Prostate gland (tissue), 2 donors: Measurements from ENCODE around the gene DDX47.
"Not testable (repeated sequence)": the region's sequence is repeated elsewhere in the genome, so short reads cannot be mapped to it uniquely, and the experiment has no call there.

Experiments used
- CTCF ChIP-seq, 4 experiments: fragments of 200-600 bp in 2 of 4; fragments of 450-650 bp in 2 of 4; sonication (generic) in 2 of 4; IDR thresholded peaks; 1 replicate in 3 of 4; 2 replicates in 1 of 4; pipeline ENCODE4 v1.5.1; 2016 to 2019; ENCODE audit warnings: antibody characterized with exemption in 4 of 4, mild to moderate bottlenecking in 2 of 4, moderate library complexity in 2 of 4
- POLR2A ChIP-seq: fragments of 450-650 bp; IDR thresholded peaks from one replicate; pipeline ENCODE4 v1.6.1; 2016; ENCODE audit warnings: antibody characterized with exemption, mild to moderate bottlenecking
- POLR2AphosphoS5 ChIP-seq: sonication (generic); formaldehyde crosslinking; IDR thresholded peaks from one replicate; pipeline ENCODE4 v1.6.1; 2017; ENCODE audit warnings: antibody characterized with exemption

GRCh38 chr12:12801656-12802055, 11.5 kb upstream of the DDX47 start:
- not testable (repeated sequence) for TF ChIP-seq CTCF (IDR thresholded peaks at IDR 0.05); POLR2A; POLR2AphosphoS5
